Measurements from ENCODE around the gene BMPR1B. TPM values are rescaled to one million over a fixed set of nuclear protein-coding genes. Genes with fewer than 3 reads are reported as not detected.

The BMPR1B gene
- total RNA-seq, 1 experiment from 2014 or later: 7.1 TPM

DNA sequence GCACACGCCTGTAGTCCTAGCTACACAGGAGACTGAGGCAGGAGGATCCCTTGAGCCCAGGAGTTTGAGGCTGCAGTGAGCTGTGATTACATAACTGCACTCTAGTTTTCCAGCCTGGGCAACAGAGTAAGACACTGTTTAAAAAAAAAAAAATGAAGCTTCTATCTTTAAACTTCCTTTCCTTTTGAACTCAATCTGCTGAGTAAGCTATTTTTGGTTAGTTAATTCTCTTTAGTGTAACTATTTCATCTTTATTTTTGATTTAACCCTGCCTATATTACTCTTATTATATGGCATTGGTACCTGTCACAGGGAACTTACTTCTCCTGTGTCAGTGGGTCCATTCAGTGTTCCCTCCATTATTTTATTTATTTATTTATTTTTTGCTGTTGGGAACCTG, 160.8 kb downstream of the BMPR1B start:
- ChIA-PET CTCF (no interaction called here), POLR2A (ENCODE audit: unreplicated experiment) (no interaction called here)
- no peaks in the 10 kb centered on the region for H3K9me2 ChIP-seq (replicated peaks; ENCODE audit: low read length)
- H3K9ac ChIP-seq (ENCODE audit: low read length): no peak overlapping the region
- H3K4me2 ChIP-seq (ENCODE audit: low read length): no peak overlapping the region
- no peaks in the 10 kb centered on the region for H3K79me2 ChIP-seq (ENCODE audit: low read length)
- H3K4me1 ChIP-seq (ENCODE audit: insufficient read depth, low read length): no peaks in the 10 kb centered on the region
- no peaks in the 10 kb centered on the region for H3F3A ChIP-seq (ENCODE audit: low read length, unreplicated experiment)
- ATAC-seq: no peak
- intact Hi-C loops (cut with micrococcal nuclease): no loop called here
- H2AFZ ChIP-seq (ENCODE audit: low read length): no peak overlapping the region
- H3K36me3 ChIP-seq (ENCODE audit: low read depth, low read length): no peaks in the 10 kb centered on the region
- H3K27me3 ChIP-seq (ENCODE audit: low read length): no peaks in the 10 kb centered on the region
- DNase-seq: no peak
- no peak overlapping the region for H3K27ac ChIP-seq (ENCODE audit: low read length)
- TF ChIP-seq EZH2phosphoT487 (IDR thresholded peaks at IDR 0.05; ENCODE audit: borderline replicate concordance, low read length): no peak
- TF ChIP-seq EZH2 (IDR thresholded peaks at IDR 0.05; ENCODE audit: low read length, unreplicated experiment): no peak
- TF ChIP-seq, protein P1, sequence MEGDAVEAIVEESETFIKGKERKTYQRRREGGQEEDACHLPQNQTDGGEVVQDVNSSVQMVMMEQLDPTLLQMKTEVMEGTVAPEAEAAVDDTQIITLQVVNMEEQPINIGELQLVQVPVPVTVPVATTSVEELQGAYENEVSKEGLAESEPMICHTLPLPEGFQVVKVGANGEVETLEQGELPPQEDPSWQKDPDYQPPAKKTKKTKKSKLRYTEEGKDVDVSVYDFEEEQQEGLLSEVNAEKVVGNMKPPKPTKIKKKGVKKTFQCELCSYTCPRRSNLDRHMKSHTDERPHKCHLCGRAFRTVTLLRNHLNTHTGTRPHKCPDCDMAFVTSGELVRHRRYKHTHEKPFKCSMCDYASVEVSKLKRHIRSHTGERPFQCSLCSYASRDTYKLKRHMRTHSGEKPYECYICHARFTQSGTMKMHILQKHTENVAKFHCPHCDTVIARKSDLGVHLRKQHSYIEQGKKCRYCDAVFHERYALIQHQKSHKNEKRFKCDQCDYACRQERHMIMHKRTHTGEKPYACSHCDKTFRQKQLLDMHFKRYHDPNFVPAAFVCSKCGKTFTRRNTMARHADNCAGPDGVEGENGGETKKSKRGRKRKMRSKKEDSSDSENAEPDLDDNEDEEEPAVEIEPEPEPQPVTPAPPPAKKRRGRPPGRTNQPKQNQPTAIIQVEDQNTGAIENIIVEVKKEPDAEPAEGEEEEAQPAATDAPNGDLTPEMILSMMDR (conservative IDR thresholded peaks at IDR 0.05; ENCODE audit: low read depth, low read length): no peak
- H3K9me3 ChIP-seq (ENCODE audit: low read length): no peaks in the 10 kb centered on the region
- no TSS peak for BruUV-seq (replicated peaks)
- no peak overlapping the region for H3K4me3 ChIP-seq (ENCODE audit: low read length)
- H4K20me1 ChIP-seq (ENCODE audit: low read length): no peaks in the 10 kb centered on the region

DNA sequence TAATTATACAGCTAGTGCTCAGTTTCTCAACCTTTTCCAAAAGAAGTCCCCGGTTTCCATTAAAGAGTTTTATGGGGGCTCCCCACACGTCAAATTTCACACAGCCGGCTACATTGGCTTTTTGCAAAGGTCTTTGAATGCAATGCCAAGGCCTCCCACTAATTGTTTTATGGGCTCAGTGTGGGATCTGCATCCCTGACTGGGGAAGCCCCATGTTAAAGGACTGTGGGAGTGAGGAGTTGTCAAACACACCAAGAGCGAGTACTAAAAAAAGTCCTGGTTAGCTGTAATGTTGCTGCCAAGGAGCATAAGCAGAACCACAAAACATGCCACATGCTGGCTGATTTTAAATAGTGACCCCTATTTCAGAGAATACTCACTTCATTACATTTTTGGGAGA, 162.6 kb downstream of the BMPR1B start:
- H3K4me2 ChIP-seq (ENCODE audit: low read length): no peak overlapping the region
- no peak overlapping the region for H3K9ac ChIP-seq (ENCODE audit: low read length)
- H3F3A ChIP-seq (ENCODE audit: low read length, unreplicated experiment): peaks cover 3% of the 10 kb centered on the region
- intact Hi-C loops (cut with micrococcal nuclease): no loop called here
- TF ChIP-seq, protein P1 (conservative IDR thresholded peaks at IDR 0.05; ENCODE audit: low read depth, low read length): no peak
- TF ChIP-seq EZH2phosphoT487 (IDR thresholded peaks at IDR 0.05; ENCODE audit: borderline replicate concordance, low read length): no peak
- no peak for TF ChIP-seq EZH2 (IDR thresholded peaks at IDR 0.05; ENCODE audit: low read length, unreplicated experiment)
- no peak overlapping the region for H3K27ac ChIP-seq (ENCODE audit: low read length)
- no peak for DNase-seq
- no peaks in the 10 kb centered on the region for H3K9me3 ChIP-seq (ENCODE audit: low read length)
- ATAC-seq: no peak
- BruUV-seq (replicated peaks): no TSS peak
- peaks cover 15% of the 10 kb centered on the region for H3K4me1 ChIP-seq (ENCODE audit: insufficient read depth, low read length)
- POLR2A ChIA-PET (ENCODE audit: unreplicated experiment): no interaction called here
- no peaks in the 10 kb centered on the region for H3K79me2 ChIP-seq (ENCODE audit: low read length)
- CTCF ChIA-PET: no interaction called here
- no peaks in the 10 kb centered on the region for H3K36me3 ChIP-seq (ENCODE audit: low read depth, low read length)
- no peaks in the 10 kb centered on the region for H3K27me3 ChIP-seq (ENCODE audit: low read length)
- H3K4me3 ChIP-seq (ENCODE audit: low read length): no peak overlapping the region
- no peaks in the 10 kb centered on the region for H3K9me2 ChIP-seq (replicated peaks; ENCODE audit: low read length)
- H2AFZ ChIP-seq (ENCODE audit: low read length): no peak overlapping the region
- H4K20me1 ChIP-seq (ENCODE audit: low read length): no peaks in the 10 kb centered on the region

DNA sequence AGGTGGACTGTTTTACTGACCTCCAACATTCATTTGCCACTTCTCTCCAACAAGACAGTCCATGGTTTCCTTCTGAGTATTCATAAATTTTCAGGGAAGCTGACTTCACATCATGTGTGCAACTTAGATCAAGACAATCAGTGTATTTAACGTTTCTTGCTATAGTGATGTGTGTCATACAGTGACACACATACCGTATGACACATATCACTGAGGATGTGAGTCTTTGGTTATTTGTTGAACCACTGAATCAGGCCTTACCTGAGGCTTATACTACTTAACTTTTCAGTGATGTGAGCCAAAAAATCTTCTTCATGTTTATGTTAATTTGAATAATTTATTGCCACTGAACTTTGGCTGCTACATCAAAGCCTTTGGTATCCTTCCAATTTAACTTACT, 166.8 kb downstream of the BMPR1B start:
- Histone ChIP-seq H3F3A (ENCODE audit: low read length, unreplicated experiment) (peaks cover 3% of the 10 kb centered on the region), H3K79me2 (ENCODE audit: low read length) (no peaks in the 10 kb centered on the region), H3K4me1 (ENCODE audit: insufficient read depth, low read length) (peaks cover 38% of the 10 kb centered on the region), H3K9me2 (replicated peaks; ENCODE audit: low read length) (no peaks in the 10 kb centered on the region), H3K27me3 (ENCODE audit: low read length) (no peaks in the 10 kb centered on the region), H3K4me2 (ENCODE audit: low read length) (peak overlapping the region; percentile 35; the same call in 1 of the 2 replicates), H4K20me1 (ENCODE audit: low read length) (no peaks in the 10 kb centered on the region), H3K9me3 (ENCODE audit: low read length) (no peaks in the 10 kb centered on the region), H3K27ac (ENCODE audit: low read length) (peak overlapping the region; percentile 78), H3K4me3 (ENCODE audit: low read length) (no peak overlapping the region), H2AFZ (ENCODE audit: low read length) (no peak overlapping the region), H3K9ac (ENCODE audit: low read length) (peak overlapping the region; percentile 25; the same call in 1 of the 2 replicates), H3K36me3 (ENCODE audit: low read depth, low read length) (no peaks in the 10 kb centered on the region)
- intact Hi-C loops (cut with micrococcal nuclease): no loop called here
- ATAC-seq (peak; percentile 81), DNase-seq (peak; percentile 79)
- BruUV-seq (replicated peaks): no TSS peak
- ChIA-PET POLR2A (ENCODE audit: unreplicated experiment) (interaction anchor here (0.5 kb wide), 1 partner anchor 20 kb away, joined by 3 read pairs; no protein-coding TSS in a partner anchor), CTCF (no interaction called here)
- TF ChIP-seq, protein P1 (conservative IDR thresholded peaks at IDR 0.05; ENCODE audit: low read depth, low read length): no peak
- TF ChIP-seq EZH2phosphoT487 (IDR thresholded peaks at IDR 0.05; ENCODE audit: borderline replicate concordance, low read length): no peak
- TF ChIP-seq EZH2 (IDR thresholded peaks at IDR 0.05; ENCODE audit: low read length, unreplicated experiment): no peak

Measured in PC-3 (cell line).